ENCODE measurements around the gene IDH3B.

GRCh38 chr20:2651772-2652723 is 12.0 kb downstream of the IDH3B start, which contains the start of gene NOP56:
- no peak for TF ChIP-seq MAFG (tag; conservative IDR thresholded peaks at IDR 0.05)
- no peak for TF ChIP-seq ZNF121 (CRISPR knock-in tag; conservative IDR thresholded peaks at IDR 0.05)
- TF ChIP-seq POLR2AphosphoS2 (IDR thresholded peaks at IDR 0.05; ENCODE audit: low read length), result no peak
- peak; percentile 75 for TF ChIP-seq ETS1 (conservative IDR thresholded peaks at IDR 0.05; ENCODE audit: control insufficient read depth, low read depth, low read length)
- no peak for TF ChIP-seq RBM34 (IDR thresholded peaks at IDR 0.05; ENCODE audit: borderline replicate concordance, insufficient read depth, low read length)
- no peak for TF ChIP-seq CTCF (IDR thresholded peaks at IDR 0.05 in 2 of 3, conservative IDR thresholded peaks at IDR 0.05 in 1 of 3; ENCODE audit: insufficient read depth in 2 of 3, low read depth in 1 of 3, low read length in 3 of 3)
- TF ChIP-seq CHD2 (IDR thresholded peaks at IDR 0.05; ENCODE audit: low read depth, low read length), result no peak

Measured in K562 (cell line).